ENCODE measurements around the gene IQSEC1. TPM values are rescaled to one million over a fixed set of nuclear protein-coding genes. Genes with fewer than 3 reads are reported as not detected.

The IQSEC1 gene
- polyA plus RNA-seq, 3 donors: 25.1 to 30.4 (median 28.2) TPM

DNA sequence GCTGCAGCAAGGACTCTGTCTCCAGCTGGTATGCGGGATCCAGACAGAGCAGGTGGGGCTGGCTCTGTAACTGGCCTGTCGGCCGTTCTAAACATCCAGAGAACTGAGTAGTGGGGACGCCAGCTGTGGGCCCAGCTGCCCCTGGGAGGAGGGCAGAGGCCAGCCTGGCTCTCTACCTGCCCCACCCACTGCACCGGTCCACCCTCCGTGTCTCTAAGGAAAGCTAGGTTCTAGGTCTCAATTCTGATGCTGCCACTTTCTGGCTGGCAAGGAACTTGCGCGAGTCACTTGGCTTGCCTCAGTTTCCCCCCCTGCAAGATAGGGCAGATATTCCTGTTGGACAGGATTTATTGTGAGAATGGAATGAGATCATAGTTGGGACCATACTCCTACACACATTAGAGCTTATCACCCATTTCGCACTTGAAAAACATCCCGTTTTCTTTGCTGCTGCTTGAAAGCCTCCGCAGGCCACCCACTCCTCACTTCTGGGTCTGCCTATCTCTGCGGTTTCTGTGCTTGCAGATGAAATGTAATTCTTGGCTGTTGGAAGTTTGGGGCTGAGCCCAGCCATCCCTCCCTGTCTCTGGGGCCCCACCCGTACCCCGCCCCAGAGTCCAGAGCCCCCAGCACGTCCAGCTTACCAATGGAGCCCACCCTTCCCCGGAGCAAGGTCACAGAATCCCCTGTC lies 65.8 kb downstream of the IQSEC1 start:
- DNase-seq (ENCODE audit: low read depth in 3 of 3, low spot score in 2 of 3): no peak

DNA sequence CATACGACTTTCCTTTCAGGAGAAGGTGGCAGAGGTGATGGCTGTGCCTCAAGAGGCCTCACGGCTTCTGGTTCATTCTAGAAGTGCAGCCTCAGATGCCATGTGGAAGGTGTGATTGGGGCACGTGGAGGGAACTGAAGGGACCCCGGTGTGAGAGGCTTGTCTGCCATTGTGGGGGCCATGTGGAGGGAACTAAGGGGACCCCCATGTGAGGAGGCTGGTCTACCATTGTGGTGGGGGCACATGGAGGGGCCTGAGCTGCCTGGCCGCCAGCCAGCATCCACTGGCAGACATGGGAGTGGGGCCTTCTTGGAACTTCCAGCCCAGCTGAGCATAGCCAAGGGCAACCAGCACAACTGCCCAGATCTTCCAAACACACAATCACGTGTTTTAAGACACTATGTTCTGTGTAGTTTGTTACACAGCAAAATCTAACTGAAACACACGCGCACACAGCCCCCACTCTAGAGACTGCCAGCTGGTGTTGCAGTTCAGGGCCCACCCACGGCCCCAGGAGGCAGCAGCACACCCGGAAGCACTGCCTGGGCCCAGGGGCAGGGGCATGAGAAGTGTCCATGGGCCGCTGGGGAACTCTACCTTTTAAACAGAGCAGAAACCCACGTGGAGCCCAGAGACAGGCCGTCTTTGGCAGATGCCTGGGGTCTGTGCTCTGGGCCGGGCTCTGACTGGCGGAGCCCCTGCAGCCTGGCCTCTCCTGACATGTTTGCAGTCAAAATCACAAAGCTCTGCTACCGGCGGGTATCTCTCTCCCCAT lies 66.8 kb downstream of the IQSEC1 start:
- no peak for DNase-seq (ENCODE audit: low read depth in 3 of 3, low spot score in 2 of 3)

DNA sequence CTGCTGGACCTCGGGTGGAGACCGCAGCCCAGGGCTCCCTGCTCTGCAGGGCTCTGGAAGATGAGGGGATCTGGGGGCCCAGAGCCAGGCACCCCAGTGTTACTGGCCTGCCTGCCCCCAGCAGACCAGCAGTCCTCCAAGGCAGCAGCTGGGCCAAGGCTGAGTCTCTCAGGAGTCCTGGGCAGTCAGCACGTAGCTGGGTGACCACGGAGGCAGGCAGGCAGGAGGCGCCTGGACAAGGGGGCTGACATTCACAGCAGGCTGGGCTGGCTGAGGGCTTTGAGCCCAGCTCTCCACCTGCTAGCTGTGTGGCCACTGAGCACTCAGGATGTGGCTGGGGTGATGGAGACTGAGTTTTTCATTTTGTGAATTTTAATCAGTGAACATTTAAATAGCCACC lies 67.9 kb downstream of the IQSEC1 start:
- no peak for DNase-seq (ENCODE audit: low read depth in 3 of 3, low spot score in 2 of 3)

DNA sequence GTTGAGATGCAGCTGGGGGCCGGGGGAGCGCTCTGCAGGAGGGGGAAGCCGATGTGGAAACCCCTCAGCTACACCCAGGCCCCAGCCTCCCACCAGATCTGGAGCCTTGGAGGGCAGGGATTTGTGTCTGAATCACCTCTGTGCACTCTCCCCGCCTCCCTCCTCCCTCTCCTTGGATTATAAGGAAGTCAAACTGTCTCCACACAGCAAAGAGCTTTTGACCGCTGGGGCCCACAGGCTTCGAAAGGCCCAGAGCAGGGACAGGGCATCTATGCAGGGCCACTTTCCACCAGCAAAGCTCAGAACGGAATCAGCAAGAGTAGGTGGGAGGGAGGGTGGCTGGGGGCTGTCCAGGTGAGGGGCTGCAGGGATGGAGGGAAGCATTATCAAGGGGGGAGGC lies 68.9 kb downstream of the IQSEC1 start:
- DNase-seq (ENCODE audit: low read depth in 3 of 3, low spot score in 2 of 3): no peak

DNA sequence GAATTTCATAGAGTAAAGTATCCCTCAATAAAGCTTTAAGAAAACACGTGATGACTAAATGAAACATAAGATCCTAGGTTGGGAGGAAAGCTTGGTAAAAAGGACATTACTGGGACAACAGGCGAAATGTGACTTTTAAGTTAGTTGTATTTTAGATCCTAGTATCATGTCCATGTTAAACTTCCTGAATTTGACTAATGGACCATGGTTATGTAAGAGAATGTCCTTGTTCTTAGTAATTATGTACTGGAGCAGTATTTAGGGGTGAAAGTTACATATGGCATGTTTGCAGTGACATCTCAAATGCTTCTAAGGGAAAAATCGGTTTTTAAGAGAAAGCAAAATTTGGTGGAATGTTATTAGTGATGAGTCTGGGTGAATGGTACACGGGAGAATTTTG lies 69.6 kb downstream of the IQSEC1 start:
- DNase-seq (ENCODE audit: low read depth in 3 of 3, low spot score in 2 of 3): no peak

DNA sequence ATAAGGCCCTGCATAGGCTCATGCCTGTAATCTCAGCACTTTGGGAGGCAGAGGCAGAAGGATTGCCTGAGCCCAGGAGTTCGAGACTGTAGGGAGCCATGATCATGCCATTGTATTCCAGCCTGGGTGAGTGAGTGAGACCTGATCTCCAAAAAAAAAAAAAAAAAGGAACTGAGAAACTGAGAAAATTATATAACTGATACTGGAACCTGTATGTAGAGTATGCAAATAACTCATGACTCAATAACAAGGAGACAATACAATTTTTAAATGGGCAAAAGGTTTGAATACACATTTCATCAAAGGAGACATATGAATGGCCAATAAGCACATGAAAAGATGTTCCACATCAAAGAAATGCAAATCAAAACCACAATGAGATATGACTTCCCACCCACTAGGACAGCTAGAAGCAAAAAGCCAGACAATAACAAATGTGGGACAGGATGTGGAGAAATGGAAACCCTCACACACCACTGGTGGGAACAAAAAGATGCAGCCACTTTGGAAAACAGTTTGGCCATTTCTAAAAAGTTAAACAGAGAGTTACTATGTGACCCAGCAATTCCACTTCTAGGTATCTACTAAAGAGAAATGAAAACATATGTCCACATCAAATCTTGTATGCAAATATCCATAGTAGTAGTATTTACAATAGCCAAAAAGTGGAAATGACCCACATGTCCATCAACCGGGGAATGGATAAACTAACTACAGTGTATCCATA lies 70.7 kb downstream of the IQSEC1 start:
- no peak for DNase-seq (ENCODE audit: low read depth in 3 of 3, low spot score in 2 of 3)

DNA sequence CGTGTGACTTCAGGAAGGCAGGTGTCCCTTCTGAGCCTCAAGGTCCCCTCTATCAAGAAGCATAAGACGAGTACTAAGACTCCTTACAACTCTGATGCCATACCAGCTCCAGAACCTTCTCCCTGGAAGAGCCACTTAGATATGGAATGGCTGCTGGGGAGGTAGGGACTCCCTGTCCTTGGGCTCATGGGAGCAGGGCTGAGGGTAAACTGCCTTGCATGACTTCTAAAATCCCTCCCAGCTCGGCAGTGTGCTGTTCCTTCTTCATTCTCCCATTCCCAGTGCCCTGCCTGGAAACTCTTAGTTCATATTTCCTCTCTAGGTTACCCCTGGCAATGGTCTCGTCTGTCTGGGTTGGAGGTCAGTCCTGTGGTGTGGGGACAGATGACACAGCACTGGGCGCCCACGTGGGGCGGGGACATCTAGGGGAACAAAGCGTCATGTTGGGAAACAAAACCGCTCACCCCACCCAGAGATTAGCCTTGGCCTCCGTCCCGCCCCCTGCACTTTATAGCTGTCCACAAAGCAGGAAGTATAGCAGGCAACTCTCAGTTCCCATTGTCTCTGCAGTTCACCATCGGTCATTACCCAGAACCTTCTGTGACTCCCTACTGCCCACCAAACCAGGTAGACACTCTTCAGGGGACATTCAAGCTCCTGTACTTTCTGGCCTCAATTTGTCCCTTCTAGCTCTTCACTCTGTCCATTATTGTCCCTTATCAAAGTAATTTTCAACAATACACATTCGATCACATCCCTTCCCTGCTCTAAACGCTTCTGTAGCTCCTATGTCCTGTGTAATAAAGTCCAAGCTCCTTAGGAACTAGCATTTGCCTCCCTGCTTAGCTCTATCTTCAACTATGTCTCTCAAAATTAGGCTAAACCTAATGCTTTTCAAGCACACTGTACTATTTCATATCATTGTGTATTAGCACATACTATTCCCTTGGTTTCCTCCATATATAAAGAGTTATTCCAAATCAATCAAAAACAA lies 73.8 kb downstream of the IQSEC1 start:
- no peak for DNase-seq (ENCODE audit: low read depth in 3 of 3, low spot score in 2 of 3)

DNA sequence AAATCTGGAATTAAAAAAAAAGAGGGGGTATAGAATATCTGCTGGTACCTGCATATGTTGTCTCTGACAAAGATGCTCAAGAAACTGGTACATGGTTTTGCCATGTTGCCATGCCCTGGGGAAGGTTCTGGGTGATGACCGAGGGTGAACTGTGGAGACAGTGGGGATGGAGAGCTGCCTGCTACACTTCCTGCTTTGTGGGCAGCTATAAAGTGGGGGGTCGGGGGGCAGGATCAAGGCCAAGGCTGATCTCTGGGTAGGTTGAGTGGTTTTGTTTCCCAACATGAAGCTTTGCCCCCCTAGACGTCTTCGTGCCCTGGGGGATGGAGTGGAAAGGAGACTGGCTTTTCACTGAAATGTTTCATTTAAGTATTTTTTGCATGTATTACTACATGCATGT lies 74.6 kb downstream of the IQSEC1 start:
- no peak for DNase-seq (ENCODE audit: low read depth in 3 of 3, low spot score in 2 of 3)

DNA sequence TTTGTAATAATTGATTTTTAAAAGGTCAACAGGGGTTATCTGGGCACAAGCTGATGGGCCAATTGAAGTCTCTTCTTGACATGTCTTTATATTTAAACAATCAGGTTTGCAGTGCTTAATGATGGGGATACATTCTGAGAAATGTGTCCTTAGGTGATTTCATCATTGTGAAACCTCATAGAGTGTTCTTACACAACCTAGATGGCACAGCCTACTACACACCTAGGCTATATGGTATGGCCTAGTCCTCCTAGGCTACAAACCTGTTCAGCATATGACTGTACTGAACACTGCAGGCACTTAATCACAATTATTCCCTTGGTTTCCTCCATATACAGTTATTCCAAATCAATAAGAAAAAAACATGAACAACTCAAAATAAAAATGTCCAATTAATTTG lies 75.8 kb downstream of the IQSEC1 start:
- DNase-seq (ENCODE audit: low read depth in 3 of 3, low spot score in 2 of 3): no peak

DNA sequence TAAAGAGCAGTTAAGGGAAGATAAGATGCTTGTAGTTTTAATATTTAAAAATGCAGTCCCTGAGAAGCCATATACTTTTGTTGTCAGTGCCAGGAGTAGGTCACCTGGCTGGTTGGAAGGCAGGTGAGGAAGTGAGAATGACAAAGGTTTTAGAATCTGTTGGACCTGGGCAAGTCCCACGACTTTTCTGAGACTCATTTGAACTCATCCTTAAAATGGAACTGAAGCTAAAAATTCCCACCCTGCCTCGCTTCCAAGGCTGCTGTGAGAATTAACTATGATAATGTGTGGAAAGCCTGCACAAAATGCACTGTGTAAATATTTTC lies 77.1 kb downstream of the IQSEC1 start:
- DNase-seq (ENCODE audit: low read depth in 3 of 3, low spot score in 2 of 3): no peak

DNA sequence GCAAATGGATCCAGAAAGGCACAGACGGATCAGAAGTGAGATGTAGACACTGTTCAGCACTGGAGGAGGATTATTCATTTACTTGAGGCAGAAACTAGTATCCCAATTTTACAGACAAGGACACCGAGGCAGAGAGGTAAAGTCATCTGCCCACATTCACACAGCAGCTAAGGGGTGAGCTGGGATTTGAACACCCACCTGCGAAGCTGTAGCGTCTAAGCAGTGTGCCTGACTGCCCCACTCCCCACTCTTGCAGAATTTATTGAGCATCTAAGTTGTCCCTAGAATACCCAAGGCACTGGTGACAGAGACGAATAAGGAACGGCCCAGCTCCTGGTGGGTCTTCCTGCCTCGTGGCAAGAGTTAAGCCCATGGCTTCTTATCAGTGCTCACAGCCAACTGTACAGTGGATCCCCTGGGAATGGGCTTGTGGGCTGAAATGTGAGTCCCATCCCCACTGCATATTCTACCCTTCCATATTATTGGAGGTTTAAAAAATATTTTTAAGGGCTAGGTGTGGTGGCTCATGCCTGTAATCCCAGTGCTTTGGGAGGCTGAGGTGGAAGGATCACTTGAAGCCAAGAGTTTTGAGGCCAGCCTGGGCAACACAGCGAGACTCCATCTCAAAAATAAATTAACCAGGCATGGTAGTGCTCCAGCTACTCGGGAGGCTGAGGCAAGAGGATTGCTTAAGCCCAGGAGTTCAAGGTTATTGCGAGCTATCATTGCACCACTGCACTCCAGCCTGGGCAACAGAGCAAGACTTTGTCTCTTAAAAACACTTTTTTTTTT lies 77.6 kb downstream of the IQSEC1 start:
- no peak for DNase-seq (ENCODE audit: low read depth in 3 of 3, low spot score in 2 of 3)

DNA sequence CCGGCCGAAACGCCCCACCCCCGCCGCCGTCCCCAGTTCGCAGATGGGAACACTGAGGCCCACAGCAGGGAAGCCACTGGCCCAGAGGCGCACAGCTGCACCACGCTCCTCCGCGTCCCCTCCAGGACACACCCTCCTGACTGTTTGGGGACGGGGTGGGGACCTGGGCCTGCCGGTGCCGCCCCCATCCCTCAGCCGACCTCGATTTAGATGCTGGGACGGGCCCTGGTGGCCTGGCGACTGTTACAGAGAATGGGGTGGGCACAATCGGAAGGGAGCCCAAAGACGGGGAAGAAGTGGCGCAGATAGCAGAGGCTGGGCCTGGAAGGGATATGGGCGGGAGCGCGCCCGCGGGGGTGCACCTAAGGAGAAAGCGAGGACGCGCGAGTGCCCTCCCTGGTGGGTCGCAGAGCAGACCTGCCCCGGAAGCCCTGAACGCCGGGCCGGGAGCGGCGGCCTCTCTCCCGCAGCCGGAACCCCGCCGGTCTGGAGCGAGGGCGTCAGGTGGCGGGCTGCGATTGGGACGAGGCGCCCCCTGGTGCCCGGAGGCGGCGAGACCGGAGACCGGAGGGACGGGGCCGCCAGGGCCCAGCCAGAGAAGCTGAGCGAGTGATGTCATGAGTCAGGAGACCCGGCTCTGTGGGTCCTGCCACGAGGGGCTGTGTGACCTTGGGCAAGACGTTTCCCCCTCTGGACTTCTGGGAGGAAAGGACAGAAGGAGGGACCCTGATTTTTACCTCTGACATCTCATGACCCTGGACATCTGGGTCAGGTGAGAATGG lies 78.4 kb downstream of the IQSEC1 start:
- DNase-seq (ENCODE audit: low read depth in 3 of 3, low spot score in 2 of 3): peak in 2 of 3 donors; percentile 60 to 72

DNA sequence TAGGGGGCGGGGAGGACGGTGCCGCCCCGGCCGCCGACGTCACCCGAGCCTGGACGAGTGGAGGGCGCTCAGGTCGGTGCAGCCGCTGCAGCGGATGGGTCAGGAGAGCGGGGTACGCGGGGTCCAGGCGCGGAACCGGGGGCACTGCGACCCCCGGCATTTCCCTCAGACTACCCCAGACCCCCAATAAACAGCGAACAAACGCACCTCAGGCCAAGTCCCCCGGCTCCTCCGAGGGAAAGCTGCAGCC lies 78.9 kb downstream of the IQSEC1 start:
- DNase-seq (ENCODE audit: low read depth in 3 of 3, low spot score in 2 of 3): no peak

DNA sequence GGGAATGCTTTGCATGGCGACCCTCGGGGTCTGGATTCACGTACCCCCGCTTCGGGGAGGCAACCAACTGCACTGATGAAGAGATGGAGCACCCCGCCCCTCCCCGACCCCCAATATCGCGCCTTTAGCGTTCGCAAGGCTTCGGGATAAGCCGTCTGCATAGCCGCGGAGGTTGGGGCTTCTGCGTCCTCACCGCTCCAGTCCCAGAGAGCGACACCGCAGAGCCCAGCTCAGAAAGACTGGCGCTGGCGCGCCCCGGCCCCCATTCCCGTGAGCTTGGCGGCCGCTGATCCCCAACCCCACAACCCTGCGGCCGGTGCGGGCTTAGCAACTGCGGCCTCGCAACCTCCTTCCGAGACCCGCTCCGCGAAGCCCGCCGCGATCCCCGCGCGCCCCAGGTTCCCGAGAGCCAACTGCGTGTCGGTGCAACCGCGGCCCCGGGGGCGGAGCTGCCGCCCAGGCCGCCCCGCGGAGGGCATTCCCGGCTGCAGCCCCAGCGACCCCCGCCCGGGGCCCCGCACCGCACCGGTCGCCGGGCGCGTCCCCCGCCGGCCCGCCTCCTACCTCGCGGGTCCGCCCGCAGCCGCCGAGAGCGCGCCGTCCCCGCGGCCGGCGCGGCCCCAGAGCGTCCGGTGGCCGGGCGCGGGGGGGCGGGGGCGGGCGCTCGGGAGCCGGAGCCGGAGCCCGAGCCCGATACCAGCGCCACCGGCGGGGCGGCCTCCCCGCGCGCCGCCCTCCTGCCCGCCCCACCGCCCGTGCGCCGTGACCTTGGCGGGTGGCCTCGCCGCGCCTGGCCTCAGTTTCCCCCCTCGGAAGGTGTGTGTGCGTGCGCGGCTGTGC lies 79.5 kb downstream of the IQSEC1 start:
- no peak for DNase-seq (ENCODE audit: low read depth in 3 of 3, low spot score in 2 of 3)

DNA sequence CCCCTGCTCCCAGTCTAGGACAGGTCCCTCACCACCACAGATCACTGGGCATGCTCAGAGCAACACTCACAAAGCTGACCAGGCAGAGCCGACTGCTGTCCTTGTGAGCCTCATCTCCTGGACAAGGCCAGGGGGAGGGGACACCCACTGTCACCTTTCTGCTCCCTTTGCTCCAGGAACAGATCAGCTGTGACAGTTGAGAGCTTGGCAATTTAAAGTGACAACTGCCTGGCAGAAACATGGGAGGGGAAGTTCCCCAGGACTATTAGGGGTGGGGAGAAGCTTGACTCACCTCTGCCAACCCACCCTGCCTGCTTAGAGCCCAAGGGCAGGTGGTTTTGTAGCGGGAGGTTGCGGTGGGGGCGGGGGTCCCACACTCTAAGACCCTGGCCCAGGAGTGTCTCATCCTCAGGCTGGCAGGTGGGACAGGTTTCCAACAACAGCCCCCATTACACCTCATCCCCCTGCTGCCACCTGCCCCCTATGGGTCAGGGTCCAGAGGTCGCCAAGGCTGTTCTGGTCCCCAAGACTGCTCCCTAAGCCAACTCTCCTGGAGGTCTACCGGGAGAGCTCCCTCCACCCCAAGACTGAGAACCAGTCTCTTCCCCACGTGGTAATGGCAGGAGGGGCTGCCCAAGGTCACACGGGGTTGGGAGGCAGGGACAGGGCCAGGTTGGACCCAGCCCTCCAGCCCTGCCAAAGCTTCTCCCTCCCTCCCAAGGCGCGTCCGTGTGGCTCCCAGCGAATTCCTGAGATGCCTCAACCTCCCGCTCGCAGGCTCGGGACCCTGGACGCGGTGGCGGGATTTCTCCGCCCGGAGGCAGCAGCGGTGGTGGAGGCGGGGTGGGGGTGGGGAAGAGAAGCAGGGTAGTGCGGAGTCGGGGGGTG lies 80.4 kb downstream of the IQSEC1 start:
- no peak for DNase-seq (ENCODE audit: low read depth in 3 of 3, low spot score in 2 of 3)

DNA sequence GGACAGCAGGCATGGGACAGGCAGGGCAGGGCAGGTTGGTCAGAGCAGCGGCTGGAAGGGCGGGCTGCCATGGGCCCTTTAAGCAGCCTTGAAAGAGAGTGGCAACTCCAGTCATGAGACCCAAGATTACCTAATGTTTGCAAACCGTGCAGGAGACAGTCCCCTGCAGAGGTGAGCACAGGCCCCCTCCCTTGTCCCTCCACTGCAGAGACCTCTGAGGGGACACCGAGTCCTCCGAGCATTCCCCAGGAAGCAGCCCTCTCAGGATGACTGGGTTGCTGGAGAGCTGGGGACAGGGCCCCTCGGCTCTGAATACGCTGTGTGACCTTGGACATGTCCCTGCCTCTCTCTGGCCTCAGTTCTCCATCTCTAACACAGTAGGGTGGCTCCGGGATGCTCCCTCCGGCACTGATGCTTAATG lies 81.4 kb downstream of the IQSEC1 start:
- no peak for DNase-seq (ENCODE audit: low read depth in 3 of 3, low spot score in 2 of 3)

DNA sequence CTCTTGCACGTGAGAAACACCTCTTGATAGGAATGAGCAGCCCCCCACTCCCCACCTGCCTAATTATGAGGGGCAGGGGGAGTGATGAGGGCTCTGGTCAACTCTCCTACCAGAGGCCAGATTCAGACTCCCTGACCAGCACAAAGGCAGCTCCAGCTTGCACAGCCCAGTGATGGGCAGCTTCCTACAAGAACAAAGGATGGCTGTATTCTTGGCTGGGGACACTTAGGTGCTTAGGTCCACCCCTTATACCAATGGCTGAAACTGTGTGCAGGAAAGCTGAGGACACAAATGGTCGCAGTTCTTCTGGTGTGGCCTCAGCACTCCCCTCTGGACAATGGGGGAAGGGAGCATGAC lies 81.8 kb downstream of the IQSEC1 start:
- DNase-seq (ENCODE audit: low read depth in 3 of 3, low spot score in 2 of 3): no peak

Data from right renal cortex interstitium (tissue), 3 donors.